Ovary (tissue), 9 donors: Measurements from ENCODE around the gene CADM2. TPM values are rescaled to one million over a fixed set of nuclear protein-coding genes. Genes with fewer than 3 reads are reported as not detected.

Experiments used
- DNase-seq, 5 donors: peaks; one replicate each; pipeline ENCODE4 v3.0.0-alpha.2; 2019 to 2020
- H3K27ac ChIP-seq, 2 donors: fragments of 200-600 bp; one replicate each; pipeline versions ENCODE4 v1.5.1 to v1.8.0; 2019 to 2022
- H3K27me3 ChIP-seq: fragments of 200-600 bp; one replicate; pipeline ENCODE4 v1.8.0; 2022
- H3K36me3 ChIP-seq: fragments of 200-600 bp; sonication (generic); one replicate; pipeline ENCODE4 v1.5.1; 2019
- H3K4me1 ChIP-seq: one replicate; pipeline ENCODE4 v1.8.1; 2013; ENCODE audit warnings: mild to moderate bottlenecking, moderate library complexity; ENCODE audit not compliant: insufficient read depth
- H3K4me3 ChIP-seq: fragments of 200-600 bp; sonication (generic); one replicate; pipeline ENCODE4 v1.5.1; 2017
- H3K9me3 ChIP-seq, 2 donors: fragments of 200-600 bp in 1 of 2; sonication (generic) in 1 of 2; one replicate each; pipeline versions ENCODE4 v1.5.1 to v1.8.1; 2013 to 2019; ENCODE audit warnings: mild to moderate bottlenecking in 1 of 2, moderate library complexity in 1 of 2
- CTCF ChIP-seq, 3 donors: fragments of 450-650 bp in 2 of 3; fragments of 200-600 bp in 1 of 3; IDR thresholded peaks; one replicate each; pipeline versions ENCODE4 v1.5.1 to v1.8.0; 2016 to 2022; ENCODE audit warnings: antibody characterized with exemption in 3 of 3, mild to moderate bottlenecking in 1 of 3
- EP300 ChIP-seq: sonication (generic); formaldehyde crosslinking; IDR thresholded peaks from one replicate; pipeline ENCODE4 v1.6.1; 2017; ENCODE audit warnings: antibody characterized with exemption
- POLR2A ChIP-seq: fragments of 450-650 bp; IDR thresholded peaks from one replicate; pipeline ENCODE4 v1.6.1; 2017; ENCODE audit warnings: antibody characterized with exemption, mild to moderate bottlenecking, moderate library complexity
- WGBS, 3 donors: extraction: QIAGEN DNeasy Blood & Tissue Kit in 1 of 3; methylation state at CpG; one replicate each; pipeline versions ENCODE4 v1.1.5 to v1.1.7; 2013 to 2017; 5-methylcytosine and 5-hydroxymethylcytosine counted together
- intact Hi-C, 4 donors: fragments of 100-400 bp; cut with DNase I; formaldehyde crosslinking; loops; one replicate each; pipeline versions ENCODE4 v1.11.0 to v1.15.1; 2022 to 2023
- polyA plus RNA-seq, 2 donors: library from polyadenylated mRNA; stranded (reverse); fragments of 200-250 nt in 1 of 2; fragments of 350-450 nt in 1 of 2; fragmentation: Illumina TruSeq in 1 of 2; extraction: RNeasy Lipid Tissue Mini Kit (QIAGEN cat#74804) in 1 of 2; gene quantifications; one replicate each; pipeline ENCODE4 v1.2.3, GENCODE V29; 2013 to 2014
- total RNA-seq, 7 donors: library from RNA; depleted of rRNA in 2 of 7; stranded (reverse); fragments of >200 nt in 2 of 7; fragmentation: NEBNext Ultra II Directional in 3 of 7; extraction: Animal tissue kit (Norgen Biotek cat#: 25700) in 3 of 7; gene quantifications; one replicate each; pipeline versions ENCODE4 v1.1.0 to v1.2.4, GENCODE V29; 2016 to 2023
- donor health status: DM: no; HTN: no; CAD: no; lungs with moderate emphysema.
- donor health status: DM: no; HTN: no; CAD: no.
- donor health status: Bipolar disorder and iron deficiency.
- donor health status: DM: yes; HTN: yes; CAD: no.
- donor health status: DM: no; HTN: no; CAD: no.
- donor health status: DM: yes; HTN: yes; CAD: no.

The CADM2 gene
- total and polyA plus RNA-seq, 9 donors = 0.20 to 1.9 (median 0.69) TPM

- WGBS, 3 donors = 40 to 67% (median 47%) methylated on average over 1 of the region's 1 CpG
- TF ChIP-seq CTCF (IDR thresholded peaks at IDR 0.05) (no peak), POLR2A (no peak), EP300 (no peak)
Observed at GRCh38 chr3:85270488-85270887, 311.7 kb downstream of the CADM2 start.

DNA sequence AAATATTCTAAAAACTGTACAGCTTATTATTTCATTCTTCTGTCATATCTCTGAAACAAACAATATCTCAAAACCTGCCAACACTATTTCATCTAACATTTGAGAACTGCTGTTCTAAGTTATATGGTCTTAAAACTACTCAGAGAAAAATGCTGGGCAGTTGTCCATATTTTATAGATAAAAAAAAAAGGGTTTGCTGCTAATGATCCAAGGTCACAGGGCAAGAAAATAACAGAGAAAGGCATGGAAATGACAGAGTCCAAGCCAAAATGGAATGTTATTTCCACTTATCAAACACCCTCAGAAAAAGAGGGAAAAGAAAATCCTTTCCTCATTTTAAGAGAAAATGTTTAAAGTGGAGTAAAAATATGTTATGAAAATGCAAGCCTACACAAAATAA lies 313.1 kb downstream of the CADM2 start:
- TF ChIP-seq POLR2A = no peak
- TF ChIP-seq CTCF (IDR thresholded peaks at IDR 0.05) = no peak
- TF ChIP-seq EP300 = no peak
- intact Hi-C loops = no loop called here
- H3K4me3 ChIP-seq = no peak overlapping the region
- no peaks in the 10 kb centered on the region for H3K36me3 ChIP-seq
- no peaks in the 10 kb centered on the region for H3K27me3 ChIP-seq
- no peak overlapping the region for H3K27ac ChIP-seq
- H3K9me3 ChIP-seq = no peaks in the 10 kb centered on the region
- no peaks in the 10 kb centered on the region for H3K4me1 ChIP-seq
- no peak for DNase-seq

More at GRCh38 chr3:85270488-85270887, 311.7 kb downstream of the CADM2 start:
- intact Hi-C loops = no loop called here
- H3K36me3 ChIP-seq = no peaks in the 10 kb centered on the region
- no peak overlapping the region for H3K4me3 ChIP-seq
- no peaks in the 10 kb centered on the region for H3K4me1 ChIP-seq
- H3K27me3 ChIP-seq = no peaks in the 10 kb centered on the region
- no peaks in the 10 kb centered on the region for H3K9me3 ChIP-seq
- H3K27ac ChIP-seq = no peak overlapping the region
- no peak for DNase-seq

- H3K9me3 ChIP-seq = no peaks in the 10 kb centered on the region
- H3K4me3 ChIP-seq = no peak overlapping the region
- H3K36me3 ChIP-seq = no peaks in the 10 kb centered on the region
- no peak for TF ChIP-seq CTCF (IDR thresholded peaks at IDR 0.05)
- TF ChIP-seq POLR2A = no peak
- no peak for TF ChIP-seq EP300
- no peak for DNase-seq
- H3K4me1 ChIP-seq = no peaks in the 10 kb centered on the region
- no peaks in the 10 kb centered on the region for H3K27me3 ChIP-seq
- H3K27ac ChIP-seq = no peak overlapping the region
- intact Hi-C loops = no loop called here
Observed at GRCh38 chr3:85288257-85288656, 329.5 kb downstream of the CADM2 start.

- H3K27ac ChIP-seq = no peak overlapping the region
- TF ChIP-seq CTCF (IDR thresholded peaks at IDR 0.05) (no peak), EP300 (no peak), POLR2A (no peak)
- H3K4me1 ChIP-seq = no peaks in the 10 kb centered on the region
- no peaks in the 10 kb centered on the region for H3K9me3 ChIP-seq
- no peaks in the 10 kb centered on the region for H3K36me3 ChIP-seq
- no peak for DNase-seq
- no peak overlapping the region for H3K4me3 ChIP-seq
- intact Hi-C loops = no loop called here
- H3K27me3 ChIP-seq = no peaks in the 10 kb centered on the region
Observed at GRCh38 chr3:85297291-85297690, 338.5 kb downstream of the CADM2 start.

GRCh38 chr3:85298032-85298431 lies 339.2 kb downstream of the CADM2 start:
- Histone ChIP-seq H3K36me3 (no peaks in the 10 kb centered on the region), H3K9me3 (no peaks in the 10 kb centered on the region), H3K27me3 (no peaks in the 10 kb centered on the region), H3K4me1 (no peaks in the 10 kb centered on the region), H3K27ac (no peak overlapping the region), H3K4me3 (no peak overlapping the region)
- DNase-seq = no peak
- intact Hi-C loops = no loop called here
- no peak for TF ChIP-seq EP300
- no peak for TF ChIP-seq CTCF (IDR thresholded peaks at IDR 0.05)
- no peak for TF ChIP-seq POLR2A
- 71 to 86% (median 74%) methylated on average over 1 of the region's 1 CpG for WGBS, 3 donors
